ENCODE data around the gene PLA2G7.

DNA sequence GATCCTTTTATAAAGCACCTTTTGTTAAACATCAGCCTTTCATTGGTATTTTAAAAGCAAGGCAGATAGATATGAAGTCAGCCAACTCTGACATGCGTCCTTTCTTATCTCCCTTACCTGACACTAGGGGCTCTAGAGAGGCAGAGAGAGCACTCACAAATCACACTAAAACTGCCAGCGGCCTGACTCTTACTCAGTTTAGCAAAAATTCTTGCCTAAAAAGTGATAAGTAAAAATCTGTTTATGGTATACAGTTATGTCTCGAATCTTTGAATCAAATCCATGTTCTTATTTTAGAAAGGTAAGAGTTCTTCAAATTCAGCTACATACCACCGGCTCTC lies 57.9 kb downstream of the PLA2G7 start:
- TF ChIP-seq CTCF (IDR thresholded peaks at IDR 0.05) (no peak), POLR2A (IDR thresholded peaks at IDR 0.05) (no peak), POLR2AphosphoS5 (IDR thresholded peaks at IDR 0.05) (no peak)
